K562 (cell line): ENCODE measurements around the gene ANKRD34A. TPM values are rescaled to one million over a fixed set of nuclear protein-coding genes. Genes with fewer than 3 reads are reported as not detected.
A peak's percentile ranks its signal among the peaks of the same experiment; 100 is the strongest.

Experiments used
- CHD7 ChIP-seq: fragments of 200-600 bp; sonication (generic); IDR thresholded peaks from one replicate; pipeline ENCODE4 v1.6.1; 2012; ENCODE audit warnings: mild to moderate bottlenecking, low read depth, low read length, inconsistent platforms
- CTCF ChIP-seq, 3 experiments: IDR thresholded peaks in 2 of 3; conservative IDR thresholded peaks in 1 of 3; 2 replicates each; pipeline ENCODE4 v1.5.1; 2011 to 2012; ENCODE audit warnings: low read length in 3 of 3, mild to moderate bottlenecking in 3 of 3, control low read depth in 2 of 3, improper control_type of control experiment in 1 of 3, inconsistent platforms in 1 of 3, low read depth in 1 of 3, mixed read lengths in 1 of 3, moderate library complexity in 1 of 3; ENCODE audit not compliant: insufficient read depth in 2 of 3
- GABPB1 ChIP-seq: sonication (generic); formaldehyde crosslinking; IDR thresholded peaks from 2 replicates; pipeline ENCODE4 v1.8.0; 2022; ENCODE audit warnings: mild to moderate bottlenecking, missing genetic modification reagents
- HNRNPL ChIP-seq: fragments of 200-400 bp; formaldehyde crosslinking; IDR thresholded peaks from 2 replicates; pipeline ENCODE4 v1.6.1; 2017; ENCODE audit warnings: low read depth, mild to moderate bottlenecking, low read length
- MLLT1 ChIP-seq, 2 experiments: fragments of 450-650 bp; IDR thresholded peaks; 2 replicates each; pipeline ENCODE4 v1.6.1; 2016
- SAFB ChIP-seq: fragments of 200-400 bp; formaldehyde crosslinking; IDR thresholded peaks from 2 replicates; pipeline ENCODE4 v1.6.1; 2017; ENCODE audit warnings: low read depth, low read length, borderline replicate concordance
- TAF7 ChIP-seq: fragments of 450-650 bp; IDR thresholded peaks from 2 replicates; pipeline ENCODE4 v1.6.1; 2016; ENCODE audit warnings: missing genetic modification characterization, missing compliant biosample characterization
- WHSC1 ChIP-seq: IDR thresholded peaks from one replicate; pipeline ENCODE4 v1.6.1; 2012; ENCODE audit warnings: low read length, control low read depth, inconsistent platforms
- XRCC5 ChIP-seq: fragments of 200-400 bp; formaldehyde crosslinking; IDR thresholded peaks from 2 replicates; pipeline ENCODE4 v1.6.1; 2017; ENCODE audit warnings: low read depth, mild to moderate bottlenecking, low read length
- ZBED1 ChIP-seq: IDR thresholded peaks from 2 replicates; pipeline ENCODE4 v1.6.1; 2014
- ZNF395 ChIP-seq: fragments of 200-800 bp; sonication (Bioruptor generic); IDR thresholded peaks from 2 replicates; pipeline ENCODE4 v1.6.1; 2017; ENCODE audit warnings: missing genetic modification characterization, missing compliant biosample characterization
- polyA plus RNA-seq, 8 experiments: library from polyadenylated mRNA; depleted of rRNA in 4 of 8; stranded (reverse) in 5 of 8; unstranded in 3 of 8; fragments of >200 nt; fragmentation: Nextera tagmentation in 2 of 8; fragmentation: Illumina TruSeq in 1 of 8; extraction: Ambion mirVana in 2 of 8; extraction: Trizol in 1 of 8; gene quantifications; 2 replicates each; pipeline versions ENCODE4 v1.2.1 to v1.2.3, GENCODE V29; 2011 to 2014; ENCODE audit warnings: inconsistent platforms in 1 of 8, missing spikeins in 1 of 8
- total RNA-seq, 7 experiments: library from RNA; depleted of rRNA in 6 of 7; stranded (reverse); fragments of >200 nt in 6 of 7; fragmentation: Illumina TruSeq in 2 of 7; extraction: Trizol in 2 of 7; gene quantifications; 2 replicates each; pipeline versions ENCODE4 v1.2.1 to v1.2.3, GENCODE V29; 2011 to 2021; ENCODE audit warnings: low replicate concordance in 1 of 7

Gene ANKRD34A
- total and polyA plus RNA-seq, 9 of the 15 experiments (the other 6 are each of a cell fraction or from before 2014, with no cell fraction given), result 0.06 to 1.6 (median 0.43) TPM

- TF ChIP-seq CTCF (IDR thresholded peaks at IDR 0.05 in 2 of 3, conservative IDR thresholded peaks at IDR 0.05 in 1 of 3; ENCODE audit: insufficient read depth in 2 of 3, low read depth in 1 of 3, low read length in 3 of 3), result no peak
- TF ChIP-seq WHSC1, result no peak
- TF ChIP-seq CHD7, result no peak
- TF ChIP-seq HNRNPL, result no peak
- TF ChIP-seq MLLT1 (IDR thresholded peaks at IDR 0.05), result peak in 1 of 2 experiments; percentile 4; a peak in 2 of 4 replicates
- no peak for TF ChIP-seq GABPB1
- no peak for TF ChIP-seq TAF7 (tag)
- TF ChIP-seq XRCC5, result no peak
- TF ChIP-seq ZBED1, result 0 out of 2 replicates have a peak, but pooled peaks have one; percentile 9
- 0 out of 2 replicates have a peak, but pooled peaks have one; percentile 39 for TF ChIP-seq ZNF395 (CRISPR knock-in tag)
- TF ChIP-seq SAFB, result no peak
Observed at GRCh38 chr1:145992958-145993617, 28.7 kb upstream of the ANKRD34A start (continued).
